A549 (cell line): ENCODE results near the gene KBTBD13. TPM values are rescaled to one million over a fixed set of nuclear protein-coding genes. Genes with fewer than 3 reads are reported as not detected.
A peak's percentile ranks its signal among the peaks of the same experiment; 100 is the strongest.

ENCODE experiments used
- ATAC-seq, 2 experiments: fragments of 200-7000 bp in 1 of 2; fragments of >200 bp in 1 of 2; cut with Nextera tagmentation in 1 of 2; cut with Tn5 transposase in 1 of 2; 3 replicates each; pipeline versions ENCODE4 v1.8.0 to v1.9.1; 2018 to 2020; ENCODE audit warnings: mild to moderate bottlenecking in 1 of 2, moderate library complexity in 1 of 2
- CTCF ChIA-PET: fragments of 300-600 bp; sonication (Branson Sonifier 250); formaldehyde crosslinking; extraction: SDS; loops from one replicate; lab custom pipeline; 2021; ENCODE audit warnings: antibody characterized with exemption, inconsistent platforms; lab: Yijun Ruan, JAX
- POLR2A ChIA-PET: fragments of 350-600 bp; formaldehyde crosslinking; extraction: SDS; loops from one replicate; lab custom pipeline; 2021; ENCODE audit warnings: antibody characterized with exemption, inconsistent platforms; lab: Yijun Ruan, JAX
- DNase-seq, 2 experiments: peaks; one replicate each; pipeline versions ENCODE4 v3.0.0 to v3.0.0-alpha.2; 2011 to 2016; ENCODE audit warnings: low read depth in 1 of 2, low spot score in 1 of 2
- FAIRE-seq: peaks from 2 replicates; lab custom pipeline; 2011; peaks lifted over from hg19 to GRCh38; lab: Jason Lieb, UNC
- H3K27ac ChIP-seq, 2 experiments: fragments of >200 bp; sonication (Bioruptor Twin); formaldehyde crosslinking; 3 replicates each; pipeline ENCODE4 v1.5.1; 2016 to 2017
- H3K4me1 ChIP-seq: fragments of >200 bp; sonication (Bioruptor Twin); formaldehyde crosslinking; 3 replicates; pipeline ENCODE4 v1.6.1; 2016
- H3K4me2 ChIP-seq: fragments of >200 bp; sonication (Bioruptor Twin); formaldehyde crosslinking; 3 replicates; pipeline ENCODE4 v1.6.1; 2016
- H3K4me3 ChIP-seq: fragments of >200 bp; sonication (Bioruptor Twin); formaldehyde crosslinking; 3 replicates; pipeline ENCODE4 v1.5.1; 2016
- H3K9me3 ChIP-seq: fragments of >200 bp; sonication (Bioruptor Twin); formaldehyde crosslinking; 3 replicates; pipeline ENCODE4 v1.6.1; 2016
- CBX2 ChIP-seq: fragments of 200-600 bp; sonication (generic); IDR thresholded peaks from 2 replicates; pipeline ENCODE4 v1.6.1; 2016; ENCODE audit warnings: low read depth, mild to moderate bottlenecking, borderline replicate concordance
- CEBPB ChIP-seq, 2 experiments: fragments of >200 bp in 1 of 2; sonication (Bioruptor Twin) in 1 of 2; formaldehyde crosslinking in 1 of 2; IDR thresholded peaks; 2 replicates each; pipeline ENCODE4 v1.6.1; 2012 to 2016
- CHD2 ChIP-seq: fragments of 150-350 bp; IDR thresholded peaks from 2 replicates; pipeline ENCODE4 v1.6.1; 2014; ENCODE audit warnings: low read length; ENCODE audit not compliant: partially characterized antibody
- CHD4 ChIP-seq: fragments of 200-600 bp; sonication (generic); IDR thresholded peaks from 2 replicates; pipeline ENCODE4 v1.6.1; 2016; ENCODE audit warnings: antibody characterized with exemption, mild to moderate bottlenecking, borderline replicate concordance
- EHMT2 ChIP-seq: fragments of 200-600 bp; sonication (generic); IDR thresholded peaks from 2 replicates; pipeline ENCODE4 v1.6.1; 2016; ENCODE audit warnings: antibody characterized with exemption, low read depth, mild to moderate bottlenecking, moderate library complexity
- FOXS1 ChIP-seq: fragments of 250-450 bp; sonication (Bioruptor Pico); IDR thresholded peaks from 2 replicates; pipeline ENCODE4 v1.5.0; 2020; ENCODE audit warnings: mild to moderate bottlenecking, moderate library complexity
- HOXA7 ChIP-seq: fragments of 250-450 bp; sonication (Bioruptor Pico); IDR thresholded peaks from 2 replicates; pipeline ENCODE4 v1.5.0; 2020; ENCODE audit warnings: mild to moderate bottlenecking, moderate library complexity
- HOXB13 ChIP-seq: fragments of 250-450 bp; sonication (Bioruptor Pico); IDR thresholded peaks from 2 replicates; pipeline ENCODE4 v1.5.0; 2020; ENCODE audit warnings: low read depth, mild to moderate bottlenecking, moderate library complexity
- HOXB5 ChIP-seq: fragments of 250-450 bp; sonication (Bioruptor Pico); IDR thresholded peaks from 2 replicates; pipeline ENCODE4 v1.5.0; 2020; ENCODE audit warnings: mild to moderate bottlenecking, moderate library complexity
- JUN ChIP-seq, 2 experiments: fragments of >200 bp; sonication (Bioruptor Twin); formaldehyde crosslinking; IDR thresholded peaks; 2 replicates in 1 of 2; 3 replicates in 1 of 2; pipeline ENCODE4 v1.6.1; 2016 to 2017
- JUNB ChIP-seq: fragments of >200 bp; sonication (Bioruptor Twin); formaldehyde crosslinking; IDR thresholded peaks from 2 replicates; pipeline ENCODE4 v1.6.1; 2016
- KDM1A ChIP-seq: fragments of 200-600 bp; sonication (generic); IDR thresholded peaks from 2 replicates; pipeline ENCODE4 v1.6.1; 2016; ENCODE audit warnings: low read depth, mild to moderate bottlenecking
- KDM5A ChIP-seq: fragments of 200-600 bp; sonication (generic); IDR thresholded peaks from 2 replicates; pipeline ENCODE4 v1.6.1; 2016; ENCODE audit warnings: antibody characterized with exemption, mild to moderate bottlenecking
- MYC ChIP-seq: IDR thresholded peaks from 2 replicates; pipeline ENCODE4 v1.6.1; 2012; ENCODE audit warnings: mild to moderate bottlenecking, inconsistent platforms, low read length, improper control_type of control experiment, borderline replicate concordance
- PHF8 ChIP-seq: fragments of 200-600 bp; sonication (generic); IDR thresholded peaks from 2 replicates; pipeline ENCODE4 v1.6.1; 2016; ENCODE audit warnings: low read depth, mild to moderate bottlenecking, antibody characterized with exemption, moderate library complexity, borderline replicate concordance
- POLR2A ChIP-seq: IDR thresholded peaks from 2 replicates; pipeline ENCODE4 v1.6.1; 2012; ENCODE audit warnings: mild to moderate bottlenecking, low read length
- POLR2AphosphoS2 ChIP-seq: conservative IDR thresholded peaks from 2 replicates; pipeline ENCODE4 v1.6.1; 2012; ENCODE audit warnings: low read length, improper control_type of control experiment, inconsistent platforms
- RAD21 ChIP-seq, 2 experiments: fragments of >200 bp in 1 of 2; sonication (Bioruptor Twin) in 1 of 2; formaldehyde crosslinking in 1 of 2; IDR thresholded peaks in 1 of 2; conservative IDR thresholded peaks in 1 of 2; 2 replicates in 1 of 2; 3 replicates in 1 of 2; pipeline ENCODE4 v1.6.1; 2012 to 2018; ENCODE audit warnings: inconsistent platforms in 1 of 2
- SMC3 ChIP-seq: fragments of >200 bp; sonication (Bioruptor Twin); formaldehyde crosslinking; IDR thresholded peaks from 3 replicates; pipeline ENCODE4 v1.6.1; 2018; ENCODE audit warnings: inconsistent platforms
- SREBF2 ChIP-seq: fragments of 450-650 bp; IDR thresholded peaks from 2 replicates; pipeline ENCODE4 v1.6.1; 2014; ENCODE audit warnings: mild to moderate bottlenecking, moderate library complexity
- ZC3H11A ChIP-seq: fragments of 450-650 bp; IDR thresholded peaks from 2 replicates; pipeline ENCODE4 v1.6.1; 2014; ENCODE audit warnings: antibody characterized with exemption, mild to moderate bottlenecking
- ZNF302 ChIP-seq: fragments of 250-450 bp; sonication (Bioruptor Pico); IDR thresholded peaks from 2 replicates; pipeline ENCODE4 v1.9.0; 2021; ENCODE audit warnings: inconsistent platforms, mild to moderate bottlenecking, moderate library complexity
- WGBS: methylation state at CpG from one replicate; pipeline ENCODE4 v1.1.6; 2017; ENCODE audit errors: missing lambda C conversion rate; 5-methylcytosine and 5-hydroxymethylcytosine counted together
- polyA plus RNA-seq, 4 experiments: library from polyadenylated mRNA; depleted of rRNA in 3 of 4; stranded (reverse); fragments of >200 nt; fragmentation: RNase III in 1 of 4; extraction: RNeasy Plus Mini Kit Qiagen cat#74134 plus additional on column Dnase treatment in 1 of 4; gene quantifications; 2 replicates in 3 of 4; 3 replicates in 1 of 4; pipeline ENCODE4 v1.2.3, GENCODE V29; 2011 to 2017
- TF ChIP-seq, protein P1 (sequence below): IDR thresholded peaks from 2 replicates; pipeline ENCODE4 v1.6.1; 2012; ENCODE audit warnings: low read depth, borderline replicate concordance
- TF ChIP-seq, protein P2 (sequence below): IDR thresholded peaks from 2 replicates; pipeline ENCODE4 v1.6.1; 2012
- TF ChIP-seq, protein P3 (sequence below): fragments of 250-450 bp; sonication (Bioruptor Pico); IDR thresholded peaks from 2 replicates; pipeline ENCODE4 v1.5.0; 2020; ENCODE audit warnings: low read depth, mild to moderate bottlenecking, moderate library complexity
- TF ChIP-seq, protein P4 (sequence below): fragments of >200 bp; sonication (Bioruptor Twin); formaldehyde crosslinking; IDR thresholded peaks from 3 replicates; pipeline ENCODE4 v1.6.1; 2016
- TF ChIP-seq, protein P5 (sequence below): fragments of 250-450 bp; sonication (Bioruptor Pico); IDR thresholded peaks from 2 replicates; pipeline ENCODE4 v1.5.0; 2021; ENCODE audit warnings: mild to moderate bottlenecking, moderate library complexity, borderline replicate concordance
- TF ChIP-seq, protein P6 (sequence below): fragments of 150-350 bp; IDR thresholded peaks from 2 replicates; pipeline ENCODE4 v1.6.1; 2014; ENCODE audit warnings: low read depth, mild to moderate bottlenecking, low read length

Gene KBTBD13
- polyA plus RNA-seq, 2 of the 4 experiments (the other 2 are of a cell fraction): not detected

DNA sequence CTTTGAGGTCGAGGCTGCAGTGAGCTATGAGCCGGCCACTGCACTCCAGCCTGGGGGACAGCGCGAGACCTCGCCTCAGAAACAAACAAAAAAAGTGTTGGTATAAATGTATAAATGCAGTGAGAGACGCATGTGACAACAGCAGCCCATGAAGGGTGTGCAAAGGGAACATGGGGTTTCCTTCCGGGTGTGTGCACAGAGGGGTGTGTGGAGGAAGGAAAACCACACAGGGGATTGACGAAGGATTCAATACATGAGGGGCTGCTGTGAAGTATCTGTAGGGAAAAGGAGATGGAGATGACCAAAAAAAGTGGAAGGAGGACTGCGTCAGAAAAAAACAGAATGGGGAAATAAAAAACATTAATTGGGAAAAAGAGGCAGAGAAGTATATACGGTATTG is 48.2 kb upstream of the KBTBD13 start:
- Histone ChIP-seq H3K4me1 (peaks cover 24% of the 10 kb centered on the region), H3K27ac (peak overlapping the region; percentile 93 to 96; a peak in 5 of 6 replicates), H3K4me3 (peak overlapping the region; percentile 73), H3K4me2 (peak overlapping the region; percentile 98), H3K9me3 (no peaks in the 10 kb centered on the region)
- 58% methylated on average over 10 of the region's 10 CpGs for WGBS
- POLR2A ChIA-PET: no interaction called here
- DNase-seq: no peak
- no peak for FAIRE-seq
- ATAC-seq: no peak
- CTCF ChIA-PET: interaction anchor here (1.7 kb wide), 1 partner anchor 50 kb away, joined by 6 read pairs; no protein-coding TSS in a partner anchor
- TF ChIP-seq HOXB13 (CRISPR knock-in tag) (no peak), HOXA7 (no peak), HOXB5 (CRISPR knock-in tag) (no peak), ZC3H11A (no peak), EHMT2 (no peak), SREBF2 (no peak), CBX2 (no peak)
- TF ChIP-seq, protein P1, sequence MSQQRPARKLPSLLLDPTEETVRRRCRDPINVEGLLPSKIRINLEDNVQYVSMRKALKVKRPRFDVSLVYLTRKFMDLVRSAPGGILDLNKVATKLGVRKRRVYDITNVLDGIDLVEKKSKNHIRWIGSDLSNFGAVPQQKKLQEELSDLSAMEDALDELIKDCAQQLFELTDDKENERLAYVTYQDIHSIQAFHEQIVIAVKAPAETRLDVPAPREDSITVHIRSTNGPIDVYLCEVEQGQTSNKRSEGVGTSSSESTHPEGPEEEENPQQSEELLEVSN: no peak

DNA sequence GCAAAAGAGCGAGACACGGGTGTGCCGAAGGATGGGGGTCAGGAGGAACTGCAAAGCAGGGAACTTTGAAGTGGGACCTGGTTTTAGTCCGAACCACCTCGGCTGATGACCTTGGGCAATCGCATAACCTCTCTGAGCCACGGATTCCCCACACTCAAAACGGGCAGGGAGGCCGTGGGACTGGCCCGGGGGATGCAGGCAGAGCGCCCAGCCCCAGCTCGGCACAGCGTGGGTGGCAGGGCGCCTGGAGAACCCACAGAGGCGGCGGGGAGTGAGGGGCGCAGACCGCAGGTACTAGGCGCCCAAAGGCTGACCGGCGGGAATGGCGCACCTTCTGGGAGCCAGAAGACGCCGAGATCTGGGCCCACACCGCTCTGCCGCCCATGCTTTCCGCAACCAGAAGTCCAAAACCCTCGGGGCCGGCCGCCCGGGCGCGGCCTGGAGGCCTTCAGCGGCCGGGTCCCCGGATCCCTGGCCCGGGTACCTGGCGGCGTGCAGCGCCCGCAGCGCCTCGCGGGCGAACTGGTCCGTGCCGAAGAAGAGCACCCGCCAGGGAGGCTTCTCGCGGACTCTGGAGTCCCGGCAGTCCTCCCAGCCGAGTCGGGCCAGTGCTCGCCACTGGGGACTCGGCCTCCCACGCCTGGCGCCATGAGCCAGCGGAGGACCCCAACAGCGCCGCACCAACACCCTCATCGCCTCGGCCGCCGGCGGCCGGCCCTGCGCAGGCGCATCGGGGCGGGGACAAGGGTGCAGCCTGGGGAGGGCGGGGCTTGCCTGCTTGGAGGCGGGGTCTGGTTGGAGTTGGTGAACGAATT is 47.4 kb upstream of the KBTBD13 start, which contains the start of gene MTFMT:
Gene MTFMT (minus strand): TSS at position 719 of the 815 bp plus-strand sequence. CDS start 26 bp downstream, at position 693.
- peak; percentile 65 to 83 for ATAC-seq
- 2% methylated on average over 37 of the region's 73 CpGs for WGBS
- ChIA-PET POLR2A (no interaction called here), CTCF (interaction anchor here (0.8 to 8.0 kb wide), 2 partner anchors 50 to 298 kb away, joined by 3 to 254 read pairs; partner anchors contain the start of gene KBTBD13)
- no peaks in the 10 kb centered on the region for H3K9me3 ChIP-seq
- H3K4me3 ChIP-seq: peak within 1 kb of the TSS; percentile 73
- peak within 1 kb of the TSS; percentile 93 to 96 for H3K27ac ChIP-seq
- DNase-seq: peak; percentile 88 to 97
- no peak for FAIRE-seq
- H3K4me1 ChIP-seq: peaks cover 32% of the 10 kb centered on the region
- peak within 1 kb of the TSS; percentile 98 for H3K4me2 ChIP-seq
- TF ChIP-seq POLR2A: peak; percentile 99
- TF ChIP-seq HOXB5 (CRISPR knock-in tag): no peak
- TF ChIP-seq, protein P2, sequence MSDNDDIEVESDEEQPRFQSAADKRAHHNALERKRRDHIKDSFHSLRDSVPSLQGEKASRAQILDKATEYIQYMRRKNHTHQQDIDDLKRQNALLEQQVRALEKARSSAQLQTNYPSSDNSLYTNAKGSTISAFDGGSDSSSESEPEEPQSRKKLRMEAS: peak; percentile 74
- no peak for TF ChIP-seq POLR2AphosphoS2
- TF ChIP-seq, protein P1: no peak
- TF ChIP-seq RAD21 (conservative IDR thresholded peaks at IDR 0.05 in 1 of 2, IDR thresholded peaks at IDR 0.05 in 1 of 2): no peak
- TF ChIP-seq FOXS1: no peak
- no peak for TF ChIP-seq ZC3H11A
- TF ChIP-seq CBX2: no peak
- TF ChIP-seq, protein P3, sequence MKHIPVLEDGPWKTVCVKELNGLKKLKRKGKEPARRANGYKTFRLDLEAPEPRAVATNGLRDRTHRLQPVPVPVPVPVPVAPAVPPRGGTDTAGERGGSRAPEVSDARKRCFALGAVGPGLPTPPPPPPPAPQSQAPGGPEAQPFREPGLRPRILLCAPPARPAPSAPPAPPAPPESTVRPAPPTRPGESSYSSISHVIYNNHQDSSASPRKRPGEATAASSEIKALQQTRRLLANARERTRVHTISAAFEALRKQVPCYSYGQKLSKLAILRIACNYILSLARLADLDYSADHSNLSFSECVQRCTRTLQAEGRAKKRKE: no peak
- TF ChIP-seq, protein P4, sequence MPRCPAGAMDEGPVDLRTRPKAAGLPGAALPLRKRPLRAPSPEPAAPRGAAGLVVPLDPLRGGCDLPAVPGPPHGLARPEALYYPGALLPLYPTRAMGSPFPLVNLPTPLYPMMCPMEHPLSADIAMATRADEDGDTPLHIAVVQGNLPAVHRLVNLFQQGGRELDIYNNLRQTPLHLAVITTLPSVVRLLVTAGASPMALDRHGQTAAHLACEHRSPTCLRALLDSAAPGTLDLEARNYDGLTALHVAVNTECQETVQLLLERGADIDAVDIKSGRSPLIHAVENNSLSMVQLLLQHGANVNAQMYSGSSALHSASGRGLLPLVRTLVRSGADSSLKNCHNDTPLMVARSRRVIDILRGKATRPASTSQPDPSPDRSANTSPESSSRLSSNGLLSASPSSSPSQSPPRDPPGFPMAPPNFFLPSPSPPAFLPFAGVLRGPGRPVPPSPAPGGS: peak; percentile 93
- no peak for TF ChIP-seq CHD2
- peak; percentile 91 for TF ChIP-seq PHF8
- TF ChIP-seq JUNB: no peak
- TF ChIP-seq MYC: peak; percentile 60
- no peak for TF ChIP-seq CEBPB (IDR thresholded peaks at IDR 0.05)
- no peak for TF ChIP-seq ZNF302
- TF ChIP-seq HOXA7: no peak
- peak; percentile 66 to 92; a peak in 3 of 5 replicates for TF ChIP-seq JUN (IDR thresholded peaks at IDR 0.05)
- 0 out of 2 replicates have a peak, but pooled peaks have one; percentile 29 for TF ChIP-seq KDM5A
- TF ChIP-seq, protein P5, sequence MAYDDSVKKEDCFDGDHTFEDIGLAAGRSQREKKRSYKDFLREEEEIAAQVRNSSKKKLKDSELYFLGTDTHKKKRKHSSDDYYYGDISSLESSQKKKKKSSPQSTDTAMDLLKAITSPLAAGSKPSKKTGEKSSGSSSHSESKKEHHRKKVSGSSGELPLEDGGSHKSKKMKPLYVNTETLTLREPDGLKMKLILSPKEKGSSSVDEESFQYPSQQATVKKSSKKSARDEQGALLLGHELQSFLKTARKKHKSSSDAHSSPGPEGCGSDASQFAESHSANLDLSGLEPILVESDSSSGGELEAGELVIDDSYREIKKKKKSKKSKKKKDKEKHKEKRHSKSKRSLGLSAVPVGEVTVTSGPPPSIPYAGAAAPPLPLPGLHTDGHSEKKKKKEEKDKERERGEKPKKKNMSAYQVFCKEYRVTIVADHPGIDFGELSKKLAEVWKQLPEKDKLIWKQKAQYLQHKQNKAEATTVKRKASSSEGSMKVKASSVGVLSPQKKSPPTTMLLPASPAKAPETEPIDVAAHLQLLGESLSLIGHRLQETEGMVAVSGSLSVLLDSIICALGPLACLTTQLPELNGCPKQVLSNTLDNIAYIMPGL (CRISPR knock-in tag): peak; percentile 88; the same call in 1 of the 2 replicates
- TF ChIP-seq SMC3: no peak
- TF ChIP-seq CHD4: no peak
- TF ChIP-seq, protein P6, sequence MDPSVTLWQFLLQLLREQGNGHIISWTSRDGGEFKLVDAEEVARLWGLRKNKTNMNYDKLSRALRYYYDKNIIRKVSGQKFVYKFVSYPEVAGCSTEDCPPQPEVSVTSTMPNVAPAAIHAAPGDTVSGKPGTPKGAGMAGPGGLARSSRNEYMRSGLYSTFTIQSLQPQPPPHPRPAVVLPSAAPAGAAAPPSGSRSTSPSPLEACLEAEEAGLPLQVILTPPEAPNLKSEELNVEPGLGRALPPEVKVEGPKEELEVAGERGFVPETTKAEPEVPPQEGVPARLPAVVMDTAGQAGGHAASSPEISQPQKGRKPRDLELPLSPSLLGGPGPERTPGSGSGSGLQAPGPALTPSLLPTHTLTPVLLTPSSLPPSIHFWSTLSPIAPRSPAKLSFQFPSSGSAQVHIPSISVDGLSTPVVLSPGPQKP: no peak
- no peak for TF ChIP-seq EHMT2
- TF ChIP-seq KDM1A: 0 out of 2 replicates have a peak, but pooled peaks have one; percentile 58
